GM18505 (cell line): ENCODE measurements around the gene ZNF792.
"Not testable (repeated sequence)": the region's sequence is repeated elsewhere in the genome, so short reads cannot be mapped to it uniquely, and the experiment has no call there.

ENCODE experiments used
- ATAC-seq: cut with Tn5 transposase; IDR thresholded peaks from one replicate; pipeline ENCODE4 v1.9.1; 2021; ENCODE audit not compliant: unreplicated experiment
- POLR2A ChIP-seq: IDR thresholded peaks from 4 replicates; pipeline ENCODE4 v1.6.1; 2011; ENCODE audit warnings: borderline replicate concordance; ENCODE audit not compliant: insufficient read depth, insufficient read length; ENCODE audit errors: extremely low read depth

ZNF792 gene

DNA sequence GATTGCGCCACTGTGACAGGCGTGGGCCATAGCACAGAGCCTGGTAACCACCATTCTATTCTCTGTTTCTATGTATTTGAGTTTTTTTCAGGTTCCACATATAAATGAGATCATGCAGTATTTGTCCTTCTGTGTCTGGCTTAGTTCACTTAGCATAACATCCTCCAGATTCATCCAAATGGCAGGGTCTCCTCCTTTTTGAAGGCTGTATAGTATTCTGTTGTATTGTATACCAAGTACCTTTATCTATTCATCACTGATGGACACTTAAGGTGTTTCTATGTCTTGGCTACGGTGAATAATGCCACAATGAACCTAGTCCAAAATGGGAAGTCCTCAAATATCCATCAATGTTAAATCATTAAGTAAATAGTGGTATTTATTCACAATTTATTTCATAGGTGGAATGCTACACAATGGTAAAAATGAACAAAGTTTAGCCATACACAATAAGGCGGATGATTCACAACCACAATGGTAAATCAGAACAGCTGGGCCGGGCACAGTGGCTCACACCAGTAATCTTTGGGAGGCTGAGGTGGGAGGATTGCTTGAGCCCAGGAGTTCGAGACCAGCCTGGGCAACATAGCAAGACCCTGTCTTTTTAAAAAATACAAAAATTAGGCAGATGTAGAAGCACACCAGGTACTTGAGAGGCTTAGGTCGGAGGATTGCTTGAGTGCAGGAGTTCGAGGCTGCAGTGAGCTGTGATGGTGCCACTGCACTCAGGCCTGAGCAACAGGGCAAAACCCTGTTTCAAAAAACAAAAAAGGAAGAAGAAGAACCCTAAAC, 27.7 kb upstream of the ZNF792 start:
- TF ChIP-seq POLR2A = no peak
- no peak for ATAC-seq

DNA sequence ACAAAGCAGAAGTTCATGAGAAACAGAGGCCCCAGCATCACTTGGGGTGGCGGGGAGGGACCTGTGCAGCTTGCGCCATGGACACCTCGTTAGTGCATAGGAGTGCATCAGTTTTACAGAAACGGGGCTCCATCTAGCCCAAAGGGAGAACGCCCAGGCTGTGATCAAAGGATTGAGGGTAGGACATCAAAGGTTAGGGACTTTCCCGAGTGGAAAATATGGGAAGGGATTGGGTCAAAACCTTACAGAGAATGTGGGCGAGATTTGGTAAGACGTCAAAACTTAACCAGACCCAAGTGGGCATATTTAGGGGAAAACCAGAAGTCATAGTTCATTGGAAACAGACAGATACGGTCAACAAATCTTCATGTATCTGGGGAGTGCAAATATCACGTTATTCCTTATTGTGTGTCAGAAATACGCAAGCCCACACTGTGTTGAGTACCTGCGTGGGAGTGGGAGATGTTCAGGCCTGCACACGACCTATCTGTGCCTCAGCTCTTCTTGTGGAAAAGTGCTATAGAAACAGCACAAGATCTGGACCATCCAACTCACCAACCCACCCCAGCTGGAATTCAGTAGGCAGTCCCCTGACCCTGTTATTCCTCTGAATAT, 26.7 kb upstream of the ZNF792 start:
- ATAC-seq = no peak
- no peak for TF ChIP-seq POLR2A

DNA sequence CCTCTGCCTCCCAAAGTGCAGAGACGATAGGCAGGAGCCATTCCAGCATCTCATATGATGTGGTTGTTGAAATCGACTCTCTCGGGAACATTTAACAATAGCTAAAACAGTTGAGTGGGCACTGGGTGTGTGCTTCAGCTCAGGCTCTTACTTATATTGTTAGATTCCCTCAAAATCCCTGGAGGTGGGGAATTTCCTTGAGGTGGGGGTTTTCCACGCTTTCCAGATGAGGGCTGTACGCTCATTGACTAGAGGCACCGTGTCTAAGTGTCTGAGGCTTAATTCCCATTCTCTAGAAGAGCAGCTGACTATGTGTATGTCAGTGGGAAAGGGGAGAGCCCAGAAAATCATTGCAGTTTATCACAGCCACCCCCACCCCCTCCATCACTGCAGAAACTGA, 25.3 kb upstream of the ZNF792 start:
- no peak for TF ChIP-seq POLR2A
- no peak for ATAC-seq

DNA sequence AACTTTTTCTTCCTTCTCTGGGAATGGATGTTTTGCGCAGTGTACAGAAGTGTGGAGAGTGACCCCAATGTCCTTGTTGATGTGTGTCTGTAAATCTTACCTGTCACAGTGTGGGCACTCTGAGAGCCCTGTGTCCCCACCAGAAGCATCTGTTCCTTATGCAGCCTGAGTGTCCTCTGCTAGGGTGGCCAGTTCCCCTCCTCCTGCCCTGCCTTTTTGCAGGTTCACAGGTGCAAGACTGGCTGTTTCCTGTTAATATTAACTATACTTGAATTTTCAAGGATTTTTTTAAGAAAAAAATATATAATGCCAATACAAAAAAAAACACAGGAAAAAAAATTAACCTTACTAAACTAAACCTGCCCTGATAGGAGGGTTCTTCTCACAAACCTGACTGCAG, 24.1 kb upstream of the ZNF792 start:
- no peak for ATAC-seq
- TF ChIP-seq POLR2A = no peak

DNA sequence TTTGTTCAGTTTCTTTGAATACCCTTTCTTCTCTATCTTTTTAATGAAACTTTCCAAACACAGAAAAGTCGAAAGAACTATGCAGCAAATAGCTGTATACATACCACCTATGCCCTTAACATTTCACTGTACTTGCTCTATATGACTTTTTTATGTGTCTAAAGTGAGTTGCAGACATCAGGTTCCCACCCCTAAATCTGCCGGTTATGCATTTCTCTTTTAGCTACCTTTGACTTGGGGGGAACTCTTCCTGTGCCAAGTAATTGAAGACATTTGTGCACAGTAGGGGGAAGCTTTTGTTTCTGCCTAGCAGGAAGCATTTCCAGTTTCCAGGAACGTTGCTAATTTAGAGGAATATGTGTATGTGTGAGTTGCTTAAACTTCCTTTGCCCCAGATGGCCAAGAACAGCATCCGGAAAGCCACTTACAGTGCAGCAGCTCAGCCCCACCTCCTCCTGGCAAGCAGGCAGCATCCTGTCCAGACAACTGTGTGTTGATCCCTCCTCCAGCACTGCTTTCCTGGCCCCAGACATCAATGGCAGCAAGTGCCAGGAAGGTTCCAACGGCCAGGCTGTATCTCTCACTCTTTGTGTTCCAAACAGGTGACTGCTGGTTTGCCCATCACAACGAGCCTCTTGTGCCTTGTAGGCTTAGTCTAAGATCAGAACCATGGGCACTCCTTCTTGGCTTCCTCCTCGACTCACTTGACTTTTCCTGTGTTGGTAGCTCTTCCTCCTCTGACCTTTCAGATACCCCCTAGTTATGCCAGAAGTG, 21.4 kb upstream of the ZNF792 start:
- no peak for TF ChIP-seq POLR2A

DNA sequence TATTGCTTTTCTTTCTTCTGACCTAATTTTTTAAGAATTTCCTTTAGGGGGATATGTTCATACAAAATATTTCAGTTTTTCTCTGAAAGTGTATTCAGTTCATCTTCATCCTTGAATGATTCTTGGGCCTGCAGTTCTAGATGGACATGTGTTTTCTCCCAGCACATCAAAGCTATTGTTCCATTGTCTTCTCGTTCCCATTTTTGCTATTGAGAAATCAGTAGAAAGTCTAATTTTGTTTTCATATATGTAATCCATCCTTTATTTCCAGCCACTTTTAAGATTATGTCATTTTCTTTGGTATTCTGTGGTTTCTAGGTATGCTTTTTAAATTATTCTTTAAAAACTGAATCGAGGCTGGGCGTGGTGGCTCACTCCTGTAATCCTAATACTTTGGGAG, 20.3 kb upstream of the ZNF792 start:
- no peak for TF ChIP-seq POLR2A
- ATAC-seq = no peak

More for the DNA sequence above, 21.4 kb upstream of the ZNF792 start:
- no peak for ATAC-seq

DNA sequence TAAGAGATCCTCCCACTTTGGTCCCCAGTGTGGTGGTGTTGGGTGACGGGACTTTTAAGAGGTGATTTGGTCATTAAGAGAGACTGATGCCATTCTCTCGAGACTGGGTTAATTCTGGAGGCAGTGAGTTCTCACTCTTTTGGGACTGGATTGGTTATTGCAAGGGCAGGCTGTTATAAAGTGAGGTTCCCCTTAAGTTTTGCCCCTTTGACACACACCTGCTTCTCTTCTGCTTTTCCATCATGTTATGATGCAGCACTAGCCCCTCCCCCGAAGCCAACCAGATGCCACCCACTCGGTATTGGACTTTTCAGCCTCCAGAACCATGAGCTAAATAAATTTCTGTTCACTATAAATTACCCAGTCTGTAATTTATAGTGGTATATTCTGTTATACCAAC, 19.8 kb upstream of the ZNF792 start:
- TF ChIP-seq POLR2A = no peak
- ATAC-seq = no peak

DNA sequence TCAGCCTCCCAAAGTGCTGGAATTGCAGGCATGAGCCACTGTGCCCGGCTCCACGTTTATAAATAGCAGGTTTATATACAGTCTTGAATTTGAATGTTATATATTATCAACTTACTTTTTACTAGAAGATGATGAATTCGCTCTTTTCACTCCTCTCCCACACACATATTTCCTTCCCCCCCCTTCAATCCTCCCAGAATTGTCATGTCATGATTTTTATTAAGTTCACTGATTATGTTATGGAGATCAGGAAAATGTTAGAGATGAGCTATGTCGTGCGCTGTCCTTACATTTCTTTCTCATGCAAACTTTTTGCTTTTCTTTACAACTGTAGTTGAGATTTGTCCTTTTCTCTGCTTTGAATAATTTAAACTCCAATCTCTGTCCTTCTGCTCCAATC, 18.2 kb upstream of the ZNF792 start:
- no peak for TF ChIP-seq POLR2A
- no peak for ATAC-seq

DNA sequence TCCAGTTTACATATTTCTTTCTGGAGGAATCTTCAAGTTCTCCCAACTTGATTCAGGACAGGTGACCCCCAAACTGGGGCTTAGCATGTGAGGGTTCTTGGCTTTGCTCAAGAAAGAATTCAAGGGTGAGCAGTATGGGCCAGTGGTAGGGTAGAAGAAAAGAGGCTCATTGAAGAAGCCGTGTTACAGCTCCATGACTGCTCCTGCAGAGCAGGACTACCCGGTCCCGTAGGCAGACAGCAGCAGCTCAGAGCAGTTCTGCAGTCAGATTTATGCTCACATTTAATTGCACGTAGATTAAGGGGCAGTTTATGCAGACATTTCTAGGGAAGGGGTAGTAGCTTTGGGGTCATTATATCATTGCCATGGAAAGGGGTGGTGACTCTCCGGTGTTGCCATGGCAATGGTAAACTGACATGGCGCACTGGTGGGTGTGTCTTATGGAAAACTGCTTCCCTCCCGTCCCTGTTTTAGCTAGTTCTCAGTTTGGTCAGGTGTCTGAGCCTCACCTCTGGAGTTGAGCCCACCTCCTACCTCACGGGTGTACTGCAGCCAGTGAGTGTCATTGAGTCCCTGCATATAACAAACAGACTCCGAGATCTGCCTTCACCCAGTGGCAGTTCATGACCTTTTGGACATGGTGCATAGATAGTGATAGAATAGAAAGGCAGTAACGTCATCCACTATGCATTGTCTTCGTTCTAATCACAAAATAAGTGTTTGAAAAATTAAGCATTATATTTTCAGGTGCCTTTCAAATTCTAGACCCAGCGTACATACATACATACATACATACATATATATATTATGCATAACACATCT, 16.0 kb upstream of the ZNF792 start:
- no peak for TF ChIP-seq POLR2A
- ATAC-seq = no peak

DNA sequence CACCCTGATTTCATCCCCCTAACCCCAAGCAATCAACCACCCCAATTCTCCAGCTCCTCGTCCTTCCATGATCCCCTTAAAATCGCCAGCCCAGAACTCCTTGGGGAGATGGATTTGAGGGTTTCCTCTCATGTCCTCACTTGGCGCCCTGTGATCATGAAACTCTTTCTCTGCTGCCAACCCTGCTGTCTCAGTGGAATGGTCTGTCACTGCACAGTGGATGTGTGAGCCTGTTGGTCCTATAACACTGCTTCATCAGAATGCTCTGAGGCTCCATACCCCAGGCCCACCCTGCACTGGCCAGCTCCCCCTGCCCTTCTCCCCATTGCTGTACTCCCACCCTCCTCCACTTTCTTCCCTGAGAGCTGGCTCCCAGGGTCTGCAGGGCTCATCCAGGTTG, 12.6 kb upstream of the ZNF792 start:
- TF ChIP-seq POLR2A = no peak
- no peak for ATAC-seq

DNA sequence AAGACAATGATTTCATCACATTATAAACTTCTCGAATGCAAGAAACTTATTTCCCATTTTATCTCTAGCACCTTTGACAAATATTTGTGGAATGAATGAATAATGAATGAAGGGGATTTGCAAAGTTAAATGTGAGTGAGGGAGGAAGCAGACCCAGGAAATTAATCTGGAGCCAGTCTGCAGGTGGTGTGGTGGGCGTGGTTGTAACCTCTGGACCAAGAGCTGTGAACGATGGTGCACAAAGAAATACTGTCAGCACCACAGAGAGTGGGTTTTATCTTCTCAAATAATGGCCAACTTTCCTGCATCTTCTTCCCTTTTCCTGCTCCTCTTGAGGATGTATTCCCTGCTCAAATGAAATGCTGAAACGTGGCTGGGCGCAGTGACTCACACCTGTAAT, 11.0 kb upstream of the ZNF792 start:
- no peak for TF ChIP-seq POLR2A

DNA sequence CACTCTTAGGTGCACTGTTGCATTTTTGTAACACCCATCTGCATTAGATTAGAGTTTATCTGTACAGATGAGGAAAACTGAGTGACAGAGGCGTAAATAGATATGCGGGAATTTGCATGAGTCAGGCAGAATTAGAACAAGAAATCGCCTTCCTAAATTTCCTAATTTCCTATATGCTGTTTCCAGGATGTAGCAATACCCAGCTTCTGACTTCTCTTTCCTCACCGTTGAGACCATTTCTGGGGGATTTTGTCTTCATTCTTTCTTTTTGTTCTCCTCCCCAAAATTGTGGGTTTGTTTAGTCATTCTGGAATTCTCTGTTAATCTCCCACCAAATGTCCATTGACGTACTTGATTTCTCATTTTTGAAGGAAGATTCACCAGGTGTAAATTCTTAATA, 10.6 kb upstream of the ZNF792 start:
- no peak for ATAC-seq
- no peak for TF ChIP-seq POLR2A

More for the DNA sequence above, 11.0 kb upstream of the ZNF792 start:
- ATAC-seq = no peak

DNA sequence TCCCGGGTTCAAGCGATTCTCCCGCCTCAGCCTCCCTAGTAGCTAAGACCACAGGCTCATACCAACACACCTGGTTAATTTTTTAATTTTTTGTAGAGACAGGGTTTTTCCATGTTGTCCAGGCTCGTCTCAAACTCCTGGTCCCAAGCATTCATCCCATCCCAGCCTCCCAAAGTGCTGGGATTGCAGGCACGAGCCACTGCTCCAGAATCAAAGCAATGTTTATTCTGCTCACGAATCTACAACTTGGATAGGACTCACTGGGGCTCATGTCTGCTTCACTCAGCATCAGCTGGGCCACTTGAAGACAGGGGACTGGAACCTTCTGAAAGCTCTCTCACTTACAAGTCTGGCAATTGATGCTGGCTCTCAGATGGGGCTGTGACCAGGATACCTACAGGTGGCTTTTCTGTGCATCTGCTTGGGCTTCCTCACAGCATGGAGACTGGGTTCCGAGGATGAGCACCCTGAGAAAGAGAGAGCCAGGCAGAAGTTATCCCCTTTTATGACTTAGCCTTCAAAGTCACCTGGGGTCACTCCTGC, 8.2 kb upstream of the ZNF792 start:
- no peak for ATAC-seq
- no peak for TF ChIP-seq POLR2A

DNA sequence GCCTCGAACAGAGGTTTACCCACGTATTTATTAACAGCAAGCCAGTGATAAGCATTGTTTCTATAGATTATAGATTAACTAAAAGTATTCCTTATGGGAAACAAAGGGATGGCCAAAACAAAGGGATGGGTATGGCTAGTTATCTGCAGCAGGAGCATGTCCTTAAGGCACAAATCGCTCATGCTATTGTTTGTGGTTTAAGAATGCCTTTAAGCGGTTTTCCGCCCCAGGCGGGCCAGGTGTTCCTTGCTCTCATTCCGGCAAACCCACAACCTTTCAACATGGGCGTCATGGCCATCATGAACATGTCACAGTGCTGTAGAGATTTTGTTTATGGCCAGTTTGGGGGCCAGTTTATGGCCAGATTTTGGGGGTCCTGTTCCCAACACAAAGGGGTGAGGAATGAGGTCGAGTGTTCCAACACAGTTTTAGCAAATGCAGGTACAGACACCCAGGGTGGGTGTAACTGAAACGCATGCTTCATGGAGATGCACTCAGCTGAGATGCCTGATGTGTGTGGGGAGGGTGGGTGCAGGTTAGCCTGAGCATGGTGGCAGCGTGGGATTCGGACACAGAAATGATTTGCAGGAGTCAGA, 6.3 kb upstream of the ZNF792 start:
- ATAC-seq = not testable (repeated sequence)
